Activated B cell treated with CpG ODN at 0.5 μM for 24 hours (primary cell): ENCODE results near the gene RAPGEF3. TPM values are rescaled to one million over a fixed set of nuclear protein-coding genes. Genes with fewer than 3 reads are reported as not detected.

Experiments used
- ATAC-seq: fragments of 200-7000 bp; cut with Tn5 transposase; one replicate; pipeline ENCODE4 v1.10.0; 2021; ENCODE audit warnings: low read depth, mild to moderate bottlenecking, moderate library complexity
- CTCF ChIA-PET: fragments of 350-600 bp; sonication (Branson Sonifier 250); formaldehyde crosslinking; loops from one replicate; lab custom pipeline; 2021; ENCODE audit warnings: antibody characterized with exemption; lab: Charles Lee
- POLR2A ChIA-PET: fragments of 350-600 bp; sonication (Branson Sonifier 250); formaldehyde crosslinking; loops from one replicate; lab custom pipeline; 2021; ENCODE audit warnings: antibody characterized with exemption; lab: Charles Lee
- DNase-seq: peaks from one replicate; pipeline ENCODE4 v3.0.0; 2022
- H3K27ac Mint-ChIP-seq: one replicate; pipeline ENCODE4 v1.8.0; 2020; ENCODE audit warnings: mixed read lengths
- H3K27me3 Mint-ChIP-seq: one replicate; pipeline ENCODE4 v1.8.0; 2021; ENCODE audit warnings: mixed read lengths
- H3K36me3 Mint-ChIP-seq: one replicate; pipeline ENCODE4 v1.8.0; 2021; ENCODE audit warnings: low read depth, mixed read lengths
- H3K4me1 Mint-ChIP-seq: one replicate; pipeline ENCODE4 v1.8.0; 2021; ENCODE audit warnings: mixed read lengths
- H3K4me3 Mint-ChIP-seq: one replicate; pipeline ENCODE4 v1.8.0; 2020; ENCODE audit warnings: mild to moderate bottlenecking, mixed read lengths
- H3K9me3 Mint-ChIP-seq: one replicate; pipeline ENCODE4 v1.8.0; 2020; ENCODE audit warnings: mixed read lengths
- CTCF ChIP-seq: fragments of 200-600 bp; IDR thresholded peaks from one replicate; pipeline ENCODE4 v1.8.0; 2022; ENCODE audit warnings: antibody characterized with exemption, mild to moderate bottlenecking
- intact Hi-C: fragments of 100-400 bp; cut with micrococcal nuclease; formaldehyde crosslinking; loops from one replicate; pipeline ENCODE4 v1.15.1; 2024
- total RNA-seq: library from RNA; stranded (reverse); gene quantifications from 2 replicates; pipeline ENCODE4 v1.2.3, GENCODE V29; 2022

RAPGEF3 gene
- total RNA-seq, 1 donor from 2014 or later: 5.0 TPM

GRCh38 chr12:47775100-47775911 lies 16.6 kb upstream of the RAPGEF3 start:
- Mint-ChIP-seq H3K9me3 (no peaks in the 10 kb centered on the region), H3K27ac (no peak overlapping the region), H3K4me1 (peaks cover 25% of the 10 kb centered on the region), H3K27me3 (no peaks in the 10 kb centered on the region), H3K36me3 (no peaks in the 10 kb centered on the region), H3K4me3 (peak overlapping the region; percentile 3)
- no peak for DNase-seq
- intact Hi-C loops: no loop called here
- no peak for TF ChIP-seq CTCF
- ChIA-PET CTCF (interaction anchor here (1.5 to 11.7 kb wide), 5 partner anchors 8 to 63 kb away, joined by 4 to 416 read pairs (median 52); no protein-coding TSS in a partner anchor), POLR2A (interaction anchor here (1.8 to 3.0 kb wide), 2 partner anchors 35 to 69 kb away, joined by 4 to 13 read pairs; partner anchors contain the start of gene RPAP3)
- ATAC-seq: no peak

- DNase-seq (no peak), ATAC-seq (no peak)
- Mint-ChIP-seq H3K4me3 (peak overlapping the region; percentile 28), H3K27me3 (no peaks in the 10 kb centered on the region), H3K9me3 (no peaks in the 10 kb centered on the region), H3K4me1 (peaks cover 25% of the 10 kb centered on the region), H3K27ac (no peak overlapping the region), H3K36me3 (no peaks in the 10 kb centered on the region)
- ChIA-PET CTCF (interaction anchor here (1.5 to 11.7 kb wide), 5 partner anchors 8 to 64 kb away, joined by 4 to 416 read pairs (median 52); no protein-coding TSS in a partner anchor), POLR2A (interaction anchor here (1.8 to 3.0 kb wide), 2 partner anchors 34 to 68 kb away, joined by 4 to 13 read pairs; partner anchors contain the start of gene RPAP3)
- no peak for TF ChIP-seq CTCF
- intact Hi-C loops: no loop called here
Measured at GRCh38 chr12:47774663-47775062, 16.0 kb upstream of the RAPGEF3 start.

- Mint-ChIP-seq H3K36me3 (no peaks in the 10 kb centered on the region), H3K9me3 (no peaks in the 10 kb centered on the region), H3K27me3 (no peaks in the 10 kb centered on the region), H3K27ac (peak overlapping the region; percentile 67), H3K4me3 (peak overlapping the region; percentile 87), H3K4me1 (peaks cover 21% of the 10 kb centered on the region)
- no peak for TF ChIP-seq CTCF
- ChIA-PET CTCF (interaction anchor here (1.1 to 11.7 kb wide), 7 partner anchors 16 to 64 kb away, joined by 3 to 416 read pairs (median 52); partner anchors contain the start of gene RAPGEF3), POLR2A (interaction anchor here (1.2 to 3.0 kb wide), 2 partner anchors 59 to 68 kb away, joined by 4 to 13 read pairs; partner anchors contain the start of gene RPAP3)
- DNase-seq (no peak), ATAC-seq (no peak)
- intact Hi-C loops: loop anchor here (1.0 kb wide), 3 partner anchors 32 to 59 kb away; no protein-coding TSS in a partner anchor
Measured at GRCh38 chr12:47773858-47774580, 15.3 kb upstream of the RAPGEF3 start.

- intact Hi-C loops: loop anchor here (1.0 kb wide), 3 partner anchors 31 to 58 kb away; no protein-coding TSS in a partner anchor
- no peaks in the 10 kb centered on the region for H3K27me3 Mint-ChIP-seq
- POLR2A ChIA-PET: interaction anchor here (0.9 to 3.0 kb wide), 15 partner anchors 10 to 67 kb away, joined by 3 to 13 read pairs (median 3); partner anchors contain the start of genes HDAC7 and RPAP3
- H3K4me1 Mint-ChIP-seq: peaks cover 18% of the 10 kb centered on the region
- TF ChIP-seq CTCF: no peak
- peak; percentile 82 for DNase-seq
- no peaks in the 10 kb centered on the region for H3K36me3 Mint-ChIP-seq
- H3K27ac Mint-ChIP-seq: peak within 1 kb of the TSS; percentile 69
- CTCF ChIA-PET: interaction anchor here (0.6 to 11.7 kb wide), 11 partner anchors 11 to 190 kb away, joined by 3 to 416 read pairs (median 6); partner anchors contain the start of genes RAPGEF3, RPAP3 and TMEM106C
- peak; percentile 94 for ATAC-seq
- no peaks in the 10 kb centered on the region for H3K9me3 Mint-ChIP-seq
- H3K4me3 Mint-ChIP-seq: peak within 1 kb of the TSS; percentile 87
Measured at GRCh38 chr12:47773062-47773857, 14.6 kb upstream of the RAPGEF3 start, which contains the start of gene SLC48A1. Gene SLC48A1 (plus strand): TSS chr12:47773238. CDS start chr12:47773305, 67 bp downstream.
